ENCODE measurements around the gene SPINT4. TPM values are rescaled to one million over a fixed set of nuclear protein-coding genes. Genes with fewer than 3 reads are reported as not detected.
A peak's percentile ranks its signal among the peaks of the same experiment; 100 is the strongest.
"Not testable (repeated sequence)": the region's sequence is repeated elsewhere in the genome, so short reads cannot be mapped to it uniquely, and the experiment has no call there.

SPINT4 gene
- total RNA-seq = not detected

GRCh38 chr20:45722047-45722446 is at the start of gene SPINT4:
TSS of gene SPINT4 (plus strand) at chr20:45722347. CDS start at chr20:45722368, 21 bp downstream.
- Mint-ChIP-seq H3K27ac (no peak within 1 kb of the TSS), H3K4me1 (ENCODE audit: low read depth in 2 of 2) (peaks cover 3 to 4% of the 10 kb centered on the region in 2 donors), H3K36me3 (peaks cover 2% of the 10 kb centered on the region), H3K9me3 (no peaks in the 10 kb centered on the region), H3K4me3 (no peak within 1 kb of the TSS), H3K27me3 (peaks cover 28 to 67% of the 10 kb centered on the region in 2 donors)
- DNase-seq (ENCODE audit: low spot score) (no peak), ATAC-seq (no peak)

DNA sequence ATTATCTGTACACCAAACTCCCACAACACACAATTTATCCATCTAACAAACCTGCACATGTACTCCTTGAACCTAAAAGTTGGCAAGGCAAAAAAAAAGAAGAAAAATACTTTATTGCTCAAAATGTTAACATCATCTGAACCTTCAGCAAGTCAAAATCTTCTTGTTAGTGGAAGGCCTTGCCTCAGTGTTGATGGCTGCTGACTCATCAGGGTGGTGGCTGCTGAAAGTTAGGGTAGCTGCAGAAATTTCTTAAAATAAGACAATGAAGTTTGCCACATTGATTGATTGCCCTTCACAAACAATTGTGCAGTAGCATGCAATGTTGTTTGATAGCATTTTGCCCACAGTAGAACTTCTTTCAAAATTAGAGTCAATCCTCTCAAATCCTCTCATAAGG is 49.4 kb upstream of the SPINT4 start:
- DNase-seq (ENCODE audit: low spot score) (no peak), ATAC-seq (no peak)
- no peak overlapping the region for H3K4me3 Mint-ChIP-seq
- peaks cover 21 to 64% of the 10 kb centered on the region in 2 donors for H3K27me3 Mint-ChIP-seq
- H3K4me1 Mint-ChIP-seq (ENCODE audit: low read depth in 2 of 2) = no peaks in the 10 kb centered on the region
- no peaks in the 10 kb centered on the region for H3K36me3 Mint-ChIP-seq
- H3K27ac Mint-ChIP-seq = no peak overlapping the region
- no peaks in the 10 kb centered on the region for H3K9me3 Mint-ChIP-seq

- ATAC-seq (no peak), DNase-seq (ENCODE audit: low spot score) (no peak)
- no peak overlapping the region for H3K27ac Mint-ChIP-seq
- peaks cover 3% of the 10 kb centered on the region for H3K9me3 Mint-ChIP-seq
- H3K36me3 Mint-ChIP-seq = peaks cover 17% of the 10 kb centered on the region
- peaks cover 0 to 3% of the 10 kb centered on the region in 2 donors for H3K4me1 Mint-ChIP-seq (ENCODE audit: low read depth in 2 of 2)
- H3K27me3 Mint-ChIP-seq = peaks cover 8 to 37% of the 10 kb centered on the region in 2 donors
- H3K4me3 Mint-ChIP-seq = no peak overlapping the region
Observed at GRCh38 chr20:45679650-45680049, 42.5 kb upstream of the SPINT4 start.

DNA sequence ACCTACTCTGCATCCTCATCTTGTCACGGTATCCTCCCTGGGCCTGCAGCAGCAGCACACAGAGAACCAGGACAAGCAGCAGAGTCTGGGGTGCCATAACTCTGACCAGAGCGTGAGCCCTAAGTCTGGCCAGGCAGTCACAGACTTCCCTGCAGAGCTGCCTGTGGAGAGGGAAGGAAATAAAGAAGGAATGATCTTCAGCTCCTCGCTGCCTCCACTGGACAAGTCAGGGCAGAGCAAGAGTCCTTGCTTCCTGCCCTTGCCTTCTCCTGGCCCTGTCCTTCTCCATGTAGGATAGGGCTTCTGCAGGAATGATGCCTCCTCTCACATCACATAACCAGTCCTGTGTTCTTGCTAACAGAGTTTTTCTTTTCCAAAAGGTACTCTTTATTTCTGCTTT is 36.3 kb upstream of the SPINT4 start:
- Mint-ChIP-seq H3K4me3 (no peak overlapping the region), H3K36me3 (no peaks in the 10 kb centered on the region), H3K4me1 (ENCODE audit: low read depth in 2 of 2) (peaks cover 0 to 3% of the 10 kb centered on the region in 2 donors), H3K27me3 (peaks cover 12 to 23% of the 10 kb centered on the region in 2 donors), H3K27ac (no peak overlapping the region), H3K9me3 (peaks cover 2% of the 10 kb centered on the region)
- peak in 1 of 2 donors; percentile 45 for ATAC-seq
- DNase-seq (ENCODE audit: low spot score) = no peak

- not testable (repeated sequence) for H3K4me1 Mint-ChIP-seq (ENCODE audit: low read depth in 2 of 2); H3K36me3 Mint-ChIP-seq; ATAC-seq; DNase-seq (ENCODE audit: low spot score); H3K9me3 Mint-ChIP-seq; H3K27ac Mint-ChIP-seq; H3K4me3 Mint-ChIP-seq
- H3K27me3 Mint-ChIP-seq = peaks cover 17 to 39% of the 10 kb centered on the region in 2 donors
Observed at GRCh38 chr20:45693346-45693745, 28.8 kb upstream of the SPINT4 start.

- no peaks in the 10 kb centered on the region for H3K4me1 Mint-ChIP-seq (ENCODE audit: low read depth in 2 of 2)
- DNase-seq (ENCODE audit: low spot score) = no peak
- no peak overlapping the region for H3K4me3 Mint-ChIP-seq
- H3K9me3 Mint-ChIP-seq = peaks cover 2% of the 10 kb centered on the region
- peaks cover 17 to 36% of the 10 kb centered on the region in 2 donors for H3K27me3 Mint-ChIP-seq
- H3K27ac Mint-ChIP-seq = no peak overlapping the region
- no peaks in the 10 kb centered on the region for H3K36me3 Mint-ChIP-seq
- no peak for ATAC-seq
Observed at GRCh38 chr20:45695496-45695895, 26.7 kb upstream of the SPINT4 start.

- H3K4me1 Mint-ChIP-seq (ENCODE audit: low read depth in 2 of 2) = no peaks in the 10 kb centered on the region
- H3K36me3 Mint-ChIP-seq = no peaks in the 10 kb centered on the region
Observed at GRCh38 chr20:45701104-45701503, 21.0 kb upstream of the SPINT4 start.

DNA sequence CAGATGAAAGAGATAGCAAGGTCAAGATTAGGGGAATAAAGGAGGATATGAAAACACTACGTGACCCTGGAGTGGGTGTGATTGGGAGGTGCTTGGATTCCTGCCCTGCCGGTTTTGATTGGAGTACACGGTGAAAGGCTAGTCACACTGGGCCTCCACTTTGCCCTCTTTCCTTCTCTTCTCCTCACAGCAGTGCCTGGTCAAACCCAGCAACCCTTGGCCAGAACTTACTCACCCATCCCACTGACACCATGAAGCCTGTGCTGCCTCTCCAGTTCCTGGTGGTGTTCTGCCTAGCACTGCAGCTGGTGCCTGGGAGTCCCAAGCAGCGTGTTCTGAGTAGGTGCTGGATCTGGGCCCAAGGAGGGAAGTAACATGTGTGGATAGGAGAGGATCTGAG is 20.3 kb upstream of the SPINT4 start, which contains the start of gene WFDC13:
TSS of gene WFDC13 (plus strand) at position 166 of the 400 bp plus-strand sequence. CDS start at position 252, 86 bp downstream.
- Mint-ChIP-seq H3K4me1 (ENCODE audit: low read depth in 2 of 2) (no peaks in the 10 kb centered on the region), H3K9me3 (no peaks in the 10 kb centered on the region), H3K27me3 (peaks cover 26 to 27% of the 10 kb centered on the region in 2 donors), H3K4me3 (no peak within 1 kb of the TSS), H3K27ac (no peak within 1 kb of the TSS), H3K36me3 (no peaks in the 10 kb centered on the region)
- ATAC-seq (no peak), DNase-seq (ENCODE audit: low spot score) (no peak)

More at GRCh38 chr20:45701104-45701503, 21.0 kb upstream of the SPINT4 start:
- ATAC-seq (no peak), DNase-seq (ENCODE audit: low spot score) (no peak)
- Mint-ChIP-seq H3K27ac (no peak overlapping the region), H3K4me3 (no peak overlapping the region), H3K27me3 (peaks cover 28 to 29% of the 10 kb centered on the region in 2 donors), H3K9me3 (no peaks in the 10 kb centered on the region)

GRCh38 chr20:45704969-45705637 is 17.0 kb upstream of the SPINT4 start, which contains the start of gene WFDC10B:
TSS of gene WFDC10B (minus strand) at chr20:45705019. CDS start at chr20:45685992, 19,027 bp downstream.
- no peak within 1 kb of the TSS for H3K27ac Mint-ChIP-seq
- ATAC-seq (no peak), DNase-seq (ENCODE audit: low spot score) (no peak)
- H3K4me3 Mint-ChIP-seq = no peak within 1 kb of the TSS
- H3K36me3 Mint-ChIP-seq = no peaks in the 10 kb centered on the region
- H3K9me3 Mint-ChIP-seq = no peaks in the 10 kb centered on the region
- H3K4me1 Mint-ChIP-seq (ENCODE audit: low read depth in 2 of 2) = no peaks in the 10 kb centered on the region
- peaks cover 40 to 44% of the 10 kb centered on the region in 2 donors for H3K27me3 Mint-ChIP-seq

DNA sequence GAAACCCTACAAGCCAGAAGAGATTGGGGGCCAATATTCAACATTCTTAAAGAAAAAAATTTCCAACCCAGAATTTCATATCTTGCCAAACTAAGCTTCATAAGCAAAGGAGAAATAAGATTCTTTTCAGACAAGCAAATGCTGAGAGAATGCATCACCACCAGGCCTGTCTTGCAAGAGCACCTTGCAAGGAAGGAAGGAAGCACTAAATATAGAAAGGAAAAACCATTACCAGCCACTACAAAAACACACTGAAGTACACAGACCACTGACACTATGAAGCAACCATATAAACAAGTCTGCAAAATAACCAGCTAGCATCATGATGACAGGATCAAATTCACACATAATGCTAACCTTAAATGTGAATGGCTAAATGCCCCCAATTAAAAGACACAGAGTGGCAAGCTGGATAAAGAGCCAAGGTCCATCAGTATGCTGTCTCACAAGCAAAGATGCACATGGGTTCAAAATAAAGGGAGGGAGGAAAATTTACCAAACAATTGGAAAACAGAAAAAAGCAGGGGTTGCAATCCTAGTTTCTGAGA is 5.9 kb upstream of the SPINT4 start:
- not testable (repeated sequence) for H3K4me3 Mint-ChIP-seq; H3K27ac Mint-ChIP-seq; DNase-seq (ENCODE audit: low spot score); H3K36me3 Mint-ChIP-seq; H3K9me3 Mint-ChIP-seq; H3K4me1 Mint-ChIP-seq (ENCODE audit: low read depth in 2 of 2); ATAC-seq
- H3K27me3 Mint-ChIP-seq = peaks cover 15 to 52% of the 10 kb centered on the region in 2 donors

GRCh38 chr20:45725134-45725533 is 3.0 kb downstream of the SPINT4 start:
- no peaks in the 10 kb centered on the region for H3K9me3 Mint-ChIP-seq
- no peak for DNase-seq (ENCODE audit: low spot score)
- H3K27me3 Mint-ChIP-seq = peaks cover 22 to 46% of the 10 kb centered on the region in 2 donors
- H3K4me1 Mint-ChIP-seq (ENCODE audit: low read depth in 2 of 2) = peaks cover 5 to 7% of the 10 kb centered on the region in 2 donors
- H3K27ac Mint-ChIP-seq = no peak overlapping the region
- no peak overlapping the region for H3K4me3 Mint-ChIP-seq
- no peaks in the 10 kb centered on the region for H3K36me3 Mint-ChIP-seq
- no peak for ATAC-seq

DNA sequence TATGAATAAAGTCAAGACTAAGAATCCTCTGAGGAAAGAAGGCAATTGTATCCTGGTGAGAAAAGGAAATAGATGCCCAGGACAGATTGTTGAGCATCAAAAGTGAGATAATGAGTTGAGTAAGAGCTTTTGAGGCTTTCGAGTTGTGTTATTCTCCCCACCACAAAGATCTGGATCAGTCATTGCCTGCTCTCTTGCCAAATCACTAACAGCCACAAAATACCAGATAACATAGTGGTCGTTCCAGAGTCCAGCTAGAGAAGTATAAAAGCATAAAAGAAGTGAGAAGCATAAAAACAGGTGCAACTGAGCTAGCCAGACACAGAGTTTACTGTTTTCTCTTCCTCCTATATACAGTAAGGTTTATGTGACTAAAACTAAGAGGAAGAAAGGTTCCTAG is 4.9 kb downstream of the SPINT4 start:
- Mint-ChIP-seq H3K4me1 (ENCODE audit: low read depth in 2 of 2) (peaks cover 5 to 7% of the 10 kb centered on the region in 2 donors), H3K9me3 (peaks cover 3% of the 10 kb centered on the region), H3K27me3 (peaks cover 25 to 56% of the 10 kb centered on the region in 2 donors), H3K4me3 (no peak overlapping the region), H3K36me3 (peaks cover 9% of the 10 kb centered on the region), H3K27ac (no peak overlapping the region)
- ATAC-seq (peak; percentile 43 to 77), DNase-seq (ENCODE audit: low spot score) (no peak)

DNA sequence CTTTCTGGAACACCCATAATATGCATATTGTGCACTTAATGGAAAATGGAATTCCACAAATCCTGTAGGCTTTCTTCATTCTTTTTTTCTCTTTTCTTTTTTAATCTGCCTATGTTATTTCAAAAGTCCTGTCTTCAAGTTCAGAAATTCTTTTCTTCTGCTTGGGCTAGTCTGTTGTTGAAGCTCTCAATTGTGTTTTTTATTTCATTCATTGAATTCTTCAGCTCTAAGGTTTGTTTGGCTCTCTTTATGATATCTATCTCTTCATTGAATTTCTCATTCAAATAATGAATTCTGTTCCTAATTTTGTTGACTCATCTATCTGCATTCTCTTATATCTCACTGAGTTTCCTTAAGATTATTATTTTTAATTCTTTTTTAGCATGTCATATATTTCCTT is 10.1 kb downstream of the SPINT4 start:
- Mint-ChIP-seq H3K9me3 (peaks cover 7% of the 10 kb centered on the region), H3K27me3 (peaks cover 21 to 47% of the 10 kb centered on the region in 2 donors), H3K4me1 (ENCODE audit: low read depth in 2 of 2) (peaks cover under 1 to 2% of the 10 kb centered on the region in 2 donors), H3K4me3 (no peak overlapping the region), H3K27ac (no peak overlapping the region), H3K36me3 (peaks cover 19% of the 10 kb centered on the region)
- DNase-seq (ENCODE audit: low spot score) (no peak), ATAC-seq (no peak)

- DNase-seq (ENCODE audit: low spot score) = no peak
- peaks cover 19% of the 10 kb centered on the region for H3K36me3 Mint-ChIP-seq
Observed at GRCh38 chr20:45735552-45735951, 13.4 kb downstream of the SPINT4 start.

More at GRCh38 chr20:45735552-45735951, 13.4 kb downstream of the SPINT4 start:
- H3K4me1 Mint-ChIP-seq (ENCODE audit: low read depth in 2 of 2) = no peaks in the 10 kb centered on the region
- no peak overlapping the region for H3K27ac Mint-ChIP-seq
- no peak overlapping the region for H3K4me3 Mint-ChIP-seq
- peaks cover 7% of the 10 kb centered on the region for H3K9me3 Mint-ChIP-seq
- ATAC-seq = no peak
- H3K27me3 Mint-ChIP-seq = peaks cover 17 to 53% of the 10 kb centered on the region in 2 donors
